Neural progenitor cell (in vitro differentiated cells): ENCODE data around the gene WRAP73.

ENCODE experiments used
- EZH2 ChIP-seq: fragments of 200-600 bp; sonication (generic); IDR thresholded peaks from 2 replicates; pipeline ENCODE4 v1.6.1; 2017; ENCODE audit warnings: antibody characterized with exemption, mild to moderate bottlenecking, moderate library complexity
- EZH2phosphoT487 ChIP-seq: fragments of 200-600 bp; sonication (generic); IDR thresholded peaks from 2 replicates; pipeline ENCODE4 v1.6.1; 2017; ENCODE audit warnings: antibody characterized with exemption
- TF ChIP-seq, protein P1 (sequence below): fragments of 200-600 bp; sonication (generic); IDR thresholded peaks from 2 replicates; pipeline ENCODE4 v1.5.1; 2017; ENCODE audit warnings: antibody characterized with exemption, mild to moderate bottlenecking

DNA sequence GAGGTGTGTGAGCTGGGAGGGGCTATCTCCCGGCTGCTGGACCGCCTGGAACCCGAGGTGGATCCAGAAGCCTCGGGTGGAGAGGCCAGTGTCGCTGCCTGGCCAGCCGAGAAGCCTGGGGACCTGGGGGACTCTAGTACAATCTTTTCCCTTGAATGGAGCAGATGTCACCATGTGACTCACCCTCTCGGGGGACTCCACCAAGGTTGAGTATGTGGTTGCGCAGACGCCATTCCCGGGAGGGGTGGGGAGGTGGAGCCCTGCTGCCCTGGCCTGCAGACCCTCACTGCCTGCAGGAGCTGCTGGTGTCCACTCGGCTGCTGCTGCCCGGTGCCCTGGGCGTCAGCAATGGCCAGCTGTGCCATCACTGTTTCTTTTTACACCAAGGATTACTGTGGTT, 42.7 kb upstream of the WRAP73 start:
- TF ChIP-seq, protein P1, sequence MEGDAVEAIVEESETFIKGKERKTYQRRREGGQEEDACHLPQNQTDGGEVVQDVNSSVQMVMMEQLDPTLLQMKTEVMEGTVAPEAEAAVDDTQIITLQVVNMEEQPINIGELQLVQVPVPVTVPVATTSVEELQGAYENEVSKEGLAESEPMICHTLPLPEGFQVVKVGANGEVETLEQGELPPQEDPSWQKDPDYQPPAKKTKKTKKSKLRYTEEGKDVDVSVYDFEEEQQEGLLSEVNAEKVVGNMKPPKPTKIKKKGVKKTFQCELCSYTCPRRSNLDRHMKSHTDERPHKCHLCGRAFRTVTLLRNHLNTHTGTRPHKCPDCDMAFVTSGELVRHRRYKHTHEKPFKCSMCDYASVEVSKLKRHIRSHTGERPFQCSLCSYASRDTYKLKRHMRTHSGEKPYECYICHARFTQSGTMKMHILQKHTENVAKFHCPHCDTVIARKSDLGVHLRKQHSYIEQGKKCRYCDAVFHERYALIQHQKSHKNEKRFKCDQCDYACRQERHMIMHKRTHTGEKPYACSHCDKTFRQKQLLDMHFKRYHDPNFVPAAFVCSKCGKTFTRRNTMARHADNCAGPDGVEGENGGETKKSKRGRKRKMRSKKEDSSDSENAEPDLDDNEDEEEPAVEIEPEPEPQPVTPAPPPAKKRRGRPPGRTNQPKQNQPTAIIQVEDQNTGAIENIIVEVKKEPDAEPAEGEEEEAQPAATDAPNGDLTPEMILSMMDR: no peak
- no peak for TF ChIP-seq EZH2
- TF ChIP-seq EZH2phosphoT487: no peak
